Fibroblast of lung (primary cell): Measurements from ENCODE around the gene FGFR3.
A peak's percentile ranks its signal among the peaks of the same experiment; 100 is the strongest.

ENCODE experiments used
- EZH2 ChIP-seq: IDR thresholded peaks from 2 replicates; pipeline ENCODE4 v1.5.1; 2012; ENCODE audit warnings: low read length, control low read depth, mild to moderate bottlenecking; ENCODE audit errors: missing control alignments
- TF ChIP-seq, protein P1 (sequence below), 2 donors: IDR thresholded peaks in 1 of 2; conservative IDR thresholded peaks in 1 of 2; 1 replicate in 1 of 2; 2 replicates in 1 of 2; pipeline ENCODE4 v1.5.1; 2011 to 2012; ENCODE audit warnings: low read length in 2 of 2, control low read depth in 1 of 2, inconsistent platforms in 1 of 2, low read depth in 1 of 2, mild to moderate bottlenecking in 1 of 2

DNA sequence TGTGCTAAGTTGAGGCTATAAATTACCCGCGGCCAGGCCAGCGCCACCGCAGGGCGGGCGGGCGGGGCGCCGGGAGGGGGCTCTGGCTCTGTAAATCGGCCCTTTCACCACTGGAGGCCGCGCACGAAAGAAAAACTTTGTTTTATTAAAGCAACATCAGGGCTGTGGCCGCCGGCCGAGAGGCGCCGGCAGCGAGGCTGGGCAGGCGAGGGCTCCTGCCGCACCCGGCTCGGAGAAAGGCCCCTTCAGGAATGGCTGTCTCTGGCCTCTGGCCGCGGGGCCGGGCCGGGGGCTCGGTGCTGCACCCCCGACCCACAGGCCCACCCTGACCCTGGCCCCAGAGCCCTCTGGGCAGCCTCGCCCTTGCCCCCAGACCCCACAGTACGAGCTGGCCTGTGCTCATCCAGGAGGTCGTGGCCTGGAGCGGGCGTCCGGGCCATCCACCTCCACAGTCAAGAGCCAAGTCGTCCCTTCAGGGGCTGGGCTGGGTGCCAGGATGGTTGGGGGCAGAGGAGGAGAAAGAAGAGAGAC, 29.5 kb upstream of the FGFR3 start:
- TF ChIP-seq, protein P1, sequence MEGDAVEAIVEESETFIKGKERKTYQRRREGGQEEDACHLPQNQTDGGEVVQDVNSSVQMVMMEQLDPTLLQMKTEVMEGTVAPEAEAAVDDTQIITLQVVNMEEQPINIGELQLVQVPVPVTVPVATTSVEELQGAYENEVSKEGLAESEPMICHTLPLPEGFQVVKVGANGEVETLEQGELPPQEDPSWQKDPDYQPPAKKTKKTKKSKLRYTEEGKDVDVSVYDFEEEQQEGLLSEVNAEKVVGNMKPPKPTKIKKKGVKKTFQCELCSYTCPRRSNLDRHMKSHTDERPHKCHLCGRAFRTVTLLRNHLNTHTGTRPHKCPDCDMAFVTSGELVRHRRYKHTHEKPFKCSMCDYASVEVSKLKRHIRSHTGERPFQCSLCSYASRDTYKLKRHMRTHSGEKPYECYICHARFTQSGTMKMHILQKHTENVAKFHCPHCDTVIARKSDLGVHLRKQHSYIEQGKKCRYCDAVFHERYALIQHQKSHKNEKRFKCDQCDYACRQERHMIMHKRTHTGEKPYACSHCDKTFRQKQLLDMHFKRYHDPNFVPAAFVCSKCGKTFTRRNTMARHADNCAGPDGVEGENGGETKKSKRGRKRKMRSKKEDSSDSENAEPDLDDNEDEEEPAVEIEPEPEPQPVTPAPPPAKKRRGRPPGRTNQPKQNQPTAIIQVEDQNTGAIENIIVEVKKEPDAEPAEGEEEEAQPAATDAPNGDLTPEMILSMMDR (conservative IDR thresholded peaks at IDR 0.05 in 1 of 2, IDR thresholded peaks at IDR 0.05 in 1 of 2; ENCODE audit: low read depth in 1 of 2, low read length in 2 of 2) = peak in 1 of 2 donors; percentile 20
- TF ChIP-seq EZH2 = no peak
